HG03097 (cell line): ENCODE measurements around the gene COA8.

Experiments used
- ATAC-seq: cut with Tn5 transposase; IDR thresholded peaks from one replicate; pipeline ENCODE4 v1.9.1; 2021; ENCODE audit not compliant: unreplicated experiment, low FRiP score

The COA8 gene

GRCh38 chr14:103547941-103548462 is 14.8 kb upstream of the COA8 start:
- ATAC-seq, result no peak

GRCh38 chr14:103548463-103549351 is 14.1 kb upstream of the COA8 start:
- no peak for ATAC-seq

- ATAC-seq, result no peak
Observed at GRCh38 chr14:103549361-103550311, 13.1 kb upstream of the COA8 start.

GRCh38 chr14:103550451-103551337 is 12.1 kb upstream of the COA8 start:
- ATAC-seq, result no peak

- no peak for ATAC-seq
Observed at GRCh38 chr14:103551338-103551762, 11.4 kb upstream of the COA8 start.

GRCh38 chr14:103552011-103552845 is 10.5 kb upstream of the COA8 start:
- no peak for ATAC-seq

- no peak for ATAC-seq
Observed at GRCh38 chr14:103552846-103553210, 9.9 kb upstream of the COA8 start.

GRCh38 chr14:103555559-103556337 is 7.0 kb upstream of the COA8 start:
- ATAC-seq, result no peak

GRCh38 chr14:103556946-103557758 is 5.6 kb upstream of the COA8 start:
- no peak for ATAC-seq

- no peak for ATAC-seq
Observed at GRCh38 chr14:103558071-103558882, 4.5 kb upstream of the COA8 start.

- no peak for ATAC-seq
Observed at GRCh38 chr14:103559766-103560165, 3.0 kb upstream of the COA8 start.

GRCh38 chr14:103560691-103561090 is 2.1 kb upstream of the COA8 start:
- no peak for ATAC-seq

GRCh38 chr14:103561381-103562178 is 1.2 kb upstream of the COA8 start:
- ATAC-seq, result no peak

- ATAC-seq, result peak; percentile 31
Observed at GRCh38 chr14:103562179-103562428, 656 bp upstream of the COA8 start.

GRCh38 chr14:103563226-103563620 is 463 bp downstream of the COA8 start:
- no peak for ATAC-seq

GRCh38 chr14:103563844-103564505 is 1.2 kb downstream of the COA8 start:
- ATAC-seq, result no peak
